Measurements from ENCODE around the gene SPDYE3. TPM values are rescaled to one million over a fixed set of nuclear protein-coding genes. Genes with fewer than 3 reads are reported as not detected.
"Not testable (repeated sequence)": the region's sequence is repeated elsewhere in the genome, so short reads cannot be mapped to it uniquely, and the experiment has no call there.

The SPDYE3 gene, protein sequence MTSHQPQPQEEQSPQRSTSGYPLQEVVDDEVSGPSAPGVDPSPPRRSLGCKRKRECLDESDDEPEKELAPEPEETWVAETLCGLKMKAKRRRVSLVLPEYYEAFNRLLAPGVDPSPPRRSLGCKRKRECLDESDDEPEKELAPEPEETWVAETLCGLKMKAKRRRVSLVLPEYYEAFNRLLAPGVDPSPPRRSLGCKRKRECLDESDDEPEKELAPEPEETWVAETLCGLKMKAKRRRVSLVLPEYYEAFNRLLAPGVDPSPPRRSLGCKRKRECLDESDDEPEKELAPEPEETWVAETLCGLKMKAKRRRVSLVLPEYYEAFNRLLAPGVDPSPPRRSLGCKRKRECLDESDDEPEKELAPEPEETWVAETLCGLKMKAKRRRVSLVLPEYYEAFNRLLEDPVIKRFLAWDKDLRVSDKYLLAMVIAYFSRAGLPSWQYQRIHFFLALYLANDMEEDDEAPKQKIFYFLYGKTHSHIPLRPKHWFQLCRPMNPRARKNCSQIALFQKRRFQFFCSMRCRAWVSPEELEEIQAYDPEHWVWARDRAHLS
- total RNA-seq, result not detected in 2 replicates
- long read RNA-seq, partial matches to known transcripts, result 0 of 1 reads
- long read RNA-seq, other reads (novel, unspliced or antisense), result 1 of 1 reads

DNA sequence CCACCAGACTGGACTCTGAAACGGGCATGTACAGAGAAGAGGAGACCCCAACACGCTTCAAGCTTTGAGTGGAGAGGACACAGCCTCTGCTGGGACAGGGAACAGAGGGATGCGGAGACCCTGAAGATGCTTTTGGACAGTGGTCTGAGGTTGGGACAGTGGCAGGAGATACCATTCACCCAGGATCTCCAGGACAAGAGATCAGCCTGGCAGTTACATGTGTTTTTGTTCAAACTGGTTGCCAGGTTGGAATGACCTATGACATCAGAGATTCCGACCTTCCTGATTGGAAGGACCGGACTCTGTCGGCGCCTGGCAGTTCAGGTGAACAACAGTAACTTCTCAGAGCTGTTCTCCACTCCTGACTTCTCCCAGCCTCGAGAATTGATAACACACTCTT, at the start of gene SPDYE3:
TSS of gene SPDYE3 (plus strand) at position 301 of the 400 bp plus-strand sequence. CDS start 184 bp downstream, outside the sequence.
- not testable (repeated sequence) for H3K4me1 Mint-ChIP-seq (ENCODE audit: unreplicated experiment); H3K36me3 Mint-ChIP-seq (ENCODE audit: unreplicated experiment); H3K27ac Mint-ChIP-seq (ENCODE audit: unreplicated experiment); DNase-seq (ENCODE audit: extremely low spot score, unreplicated experiment); H3K27me3 Mint-ChIP-seq (ENCODE audit: unreplicated experiment); H3K9me3 Mint-ChIP-seq (ENCODE audit: unreplicated experiment); H3K4me3 Mint-ChIP-seq (ENCODE audit: unreplicated experiment)

DNA sequence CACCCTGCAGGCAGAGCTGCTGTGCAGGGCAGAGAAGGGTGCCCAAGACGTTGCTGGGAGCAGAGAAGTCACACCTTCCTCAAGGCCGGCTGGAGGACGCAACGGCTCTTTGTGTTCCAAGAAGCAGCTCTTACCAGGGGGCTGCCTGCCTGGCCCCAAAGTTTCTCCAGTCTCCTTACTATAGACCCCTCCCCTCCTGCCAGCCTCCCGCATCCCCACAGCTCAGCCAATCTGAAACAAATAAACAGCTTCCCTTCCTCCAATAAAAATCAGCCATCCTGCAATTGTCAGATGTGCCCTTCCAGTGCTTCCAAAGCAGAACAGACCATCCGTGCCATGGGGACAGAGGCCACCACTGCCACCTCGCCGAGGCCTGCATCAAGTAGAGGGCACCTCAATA, 47.5 kb upstream of the SPDYE3 start:
- not testable (repeated sequence) for H3K36me3 Mint-ChIP-seq (ENCODE audit: unreplicated experiment); H3K27me3 Mint-ChIP-seq (ENCODE audit: unreplicated experiment); H3K4me3 Mint-ChIP-seq (ENCODE audit: unreplicated experiment); H3K4me1 Mint-ChIP-seq (ENCODE audit: unreplicated experiment); DNase-seq (ENCODE audit: extremely low spot score, unreplicated experiment); H3K27ac Mint-ChIP-seq (ENCODE audit: unreplicated experiment); H3K9me3 Mint-ChIP-seq (ENCODE audit: unreplicated experiment)

DNA sequence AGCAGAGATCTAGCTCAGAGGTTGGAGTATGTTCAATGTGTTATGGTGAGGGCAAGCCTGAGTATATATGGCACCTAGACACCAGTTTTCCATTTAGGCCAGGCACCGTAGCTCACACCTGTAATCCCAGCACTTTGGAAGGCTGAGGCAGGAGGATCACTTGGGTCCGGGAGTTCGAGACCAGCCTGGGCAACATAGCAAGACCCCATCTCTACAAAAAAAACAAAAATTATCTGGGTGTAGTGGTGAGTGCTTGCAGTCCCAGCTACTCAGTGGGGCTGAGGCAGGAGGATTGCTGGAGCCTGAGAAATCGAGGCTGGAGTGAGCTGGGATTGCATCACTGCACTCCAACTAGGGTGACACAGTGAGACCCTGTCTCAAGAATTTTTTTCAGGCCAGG, 44.6 kb upstream of the SPDYE3 start:
- H3K4me3 Mint-ChIP-seq (ENCODE audit: unreplicated experiment); DNase-seq (ENCODE audit: extremely low spot score, unreplicated experiment); H3K27ac Mint-ChIP-seq (ENCODE audit: unreplicated experiment); H3K36me3 Mint-ChIP-seq (ENCODE audit: unreplicated experiment); H3K27me3 Mint-ChIP-seq (ENCODE audit: unreplicated experiment); H3K9me3 Mint-ChIP-seq (ENCODE audit: unreplicated experiment): not testable (repeated sequence)
- H3K4me1 Mint-ChIP-seq (ENCODE audit: unreplicated experiment), result peaks cover 14% of the 10 kb centered on the region

DNA sequence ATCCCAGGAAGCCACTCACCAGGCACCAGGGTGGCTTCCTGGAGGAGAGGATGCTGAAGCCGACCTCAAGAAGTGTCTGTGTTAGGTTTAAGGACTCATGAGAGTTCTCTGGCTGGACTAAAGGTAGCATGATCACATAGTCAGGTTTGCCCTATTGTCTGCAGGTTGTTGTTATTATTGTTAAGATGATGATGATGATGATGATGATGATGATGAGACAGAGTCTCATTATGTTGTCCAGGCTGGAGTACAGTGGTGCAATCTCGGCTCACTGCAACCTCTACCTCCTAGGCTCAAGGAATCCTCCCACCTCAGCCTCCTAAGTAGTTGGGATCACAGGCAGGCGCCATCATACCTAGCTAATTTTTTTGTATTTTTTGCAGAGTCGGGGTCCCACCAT, 43.3 kb upstream of the SPDYE3 start:
- H3K36me3 Mint-ChIP-seq (ENCODE audit: unreplicated experiment); H3K4me3 Mint-ChIP-seq (ENCODE audit: unreplicated experiment); H3K9me3 Mint-ChIP-seq (ENCODE audit: unreplicated experiment); DNase-seq (ENCODE audit: extremely low spot score, unreplicated experiment); H3K27me3 Mint-ChIP-seq (ENCODE audit: unreplicated experiment); H3K27ac Mint-ChIP-seq (ENCODE audit: unreplicated experiment): not testable (repeated sequence)
- H3K4me1 Mint-ChIP-seq (ENCODE audit: unreplicated experiment), result peaks cover 16% of the 10 kb centered on the region

DNA sequence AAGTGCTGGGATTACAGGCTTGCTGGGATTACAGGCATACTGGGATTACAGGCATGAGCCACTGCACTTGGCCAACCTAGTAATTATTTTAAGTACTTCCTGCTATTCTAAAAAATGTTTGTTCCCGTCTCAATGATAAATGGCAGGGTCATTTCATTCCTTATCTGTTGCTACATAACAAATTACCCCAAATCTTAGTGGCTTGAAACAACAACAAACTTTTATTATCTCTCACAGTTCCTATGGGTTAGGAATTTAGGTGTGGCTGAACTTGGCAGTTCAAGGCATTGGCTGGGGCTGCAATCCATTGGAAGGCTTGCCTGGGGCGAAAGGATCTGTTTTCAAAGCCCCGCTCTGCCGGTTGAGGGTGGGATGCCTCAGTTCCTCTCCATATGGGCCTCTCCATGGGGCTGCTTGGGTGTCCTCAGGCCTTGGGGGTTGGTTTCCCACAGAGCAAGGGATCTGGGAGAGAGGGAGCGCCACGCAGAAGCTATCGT, 42.8 kb upstream of the SPDYE3 start:
- not testable (repeated sequence) for H3K27me3 Mint-ChIP-seq (ENCODE audit: unreplicated experiment); H3K9me3 Mint-ChIP-seq (ENCODE audit: unreplicated experiment); DNase-seq (ENCODE audit: extremely low spot score, unreplicated experiment); H3K4me3 Mint-ChIP-seq (ENCODE audit: unreplicated experiment); H3K36me3 Mint-ChIP-seq (ENCODE audit: unreplicated experiment); H3K27ac Mint-ChIP-seq (ENCODE audit: unreplicated experiment)
- H3K4me1 Mint-ChIP-seq (ENCODE audit: unreplicated experiment), result peaks cover 18% of the 10 kb centered on the region

DNA sequence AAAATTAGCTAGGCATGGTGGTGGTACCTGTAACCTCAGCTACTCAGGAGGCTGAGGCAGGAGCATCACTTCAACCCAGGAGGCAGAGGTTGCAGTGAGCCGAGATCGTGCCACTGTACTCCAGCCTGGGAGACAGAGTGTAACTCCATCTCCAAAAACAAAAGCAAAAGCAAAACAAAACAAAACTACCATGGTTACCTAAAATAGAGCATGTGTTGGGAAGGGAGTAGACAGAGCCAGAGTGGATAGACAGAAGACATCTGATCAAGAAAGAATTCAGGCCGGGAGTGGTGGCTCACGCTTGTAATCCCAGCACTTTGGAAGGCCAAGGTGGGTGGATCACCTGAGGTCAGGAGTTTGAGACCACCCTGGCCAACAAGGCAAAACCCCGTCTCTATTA, 41.7 kb upstream of the SPDYE3 start:
- not testable (repeated sequence) for H3K36me3 Mint-ChIP-seq (ENCODE audit: unreplicated experiment); DNase-seq (ENCODE audit: extremely low spot score, unreplicated experiment); H3K27ac Mint-ChIP-seq (ENCODE audit: unreplicated experiment); H3K4me3 Mint-ChIP-seq (ENCODE audit: unreplicated experiment); H3K9me3 Mint-ChIP-seq (ENCODE audit: unreplicated experiment); H3K27me3 Mint-ChIP-seq (ENCODE audit: unreplicated experiment)
- H3K4me1 Mint-ChIP-seq (ENCODE audit: unreplicated experiment), result peaks cover 26% of the 10 kb centered on the region

DNA sequence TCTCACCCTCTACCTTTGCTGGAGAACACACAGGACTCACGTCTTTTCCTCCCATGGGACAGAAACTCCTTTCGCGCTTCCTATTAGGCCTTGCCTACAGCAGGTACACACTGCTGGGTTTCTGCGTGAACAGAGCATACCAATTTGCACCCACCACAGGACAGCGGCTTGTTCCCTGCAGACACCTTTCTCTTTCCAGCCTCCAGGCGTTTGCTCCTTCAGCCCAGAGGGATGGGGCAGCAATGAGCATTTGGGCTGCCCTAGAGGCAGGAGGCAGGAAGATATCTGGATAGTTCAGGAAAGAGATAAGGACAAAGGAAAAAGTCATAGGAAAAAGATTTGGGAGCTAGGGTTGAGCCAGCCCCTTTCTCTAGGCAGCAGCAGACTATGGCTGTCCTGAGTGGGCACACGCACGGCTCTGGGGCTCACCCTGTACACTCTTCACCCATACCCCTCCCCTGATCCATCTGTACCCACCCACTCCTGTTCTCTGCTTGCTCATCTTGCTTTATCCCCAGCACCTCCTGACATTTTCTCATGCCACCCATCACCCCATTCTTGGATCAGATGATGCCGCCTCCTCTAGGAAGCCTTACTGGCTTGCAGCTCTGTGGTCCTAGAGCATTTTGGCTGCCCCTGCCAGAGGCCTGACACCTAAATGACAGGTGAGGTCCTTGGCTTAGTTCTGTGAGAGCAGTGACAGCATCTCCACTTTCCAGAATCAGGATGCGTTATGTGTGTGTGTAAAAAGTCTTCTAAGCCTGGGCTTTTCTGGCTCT, 40.7 kb upstream of the SPDYE3 start:
- peaks cover 31% of the 10 kb centered on the region for H3K4me1 Mint-ChIP-seq (ENCODE audit: unreplicated experiment)
- H3K27ac Mint-ChIP-seq (ENCODE audit: unreplicated experiment), result no peak overlapping the region
- TF ChIP-seq, protein P1, sequence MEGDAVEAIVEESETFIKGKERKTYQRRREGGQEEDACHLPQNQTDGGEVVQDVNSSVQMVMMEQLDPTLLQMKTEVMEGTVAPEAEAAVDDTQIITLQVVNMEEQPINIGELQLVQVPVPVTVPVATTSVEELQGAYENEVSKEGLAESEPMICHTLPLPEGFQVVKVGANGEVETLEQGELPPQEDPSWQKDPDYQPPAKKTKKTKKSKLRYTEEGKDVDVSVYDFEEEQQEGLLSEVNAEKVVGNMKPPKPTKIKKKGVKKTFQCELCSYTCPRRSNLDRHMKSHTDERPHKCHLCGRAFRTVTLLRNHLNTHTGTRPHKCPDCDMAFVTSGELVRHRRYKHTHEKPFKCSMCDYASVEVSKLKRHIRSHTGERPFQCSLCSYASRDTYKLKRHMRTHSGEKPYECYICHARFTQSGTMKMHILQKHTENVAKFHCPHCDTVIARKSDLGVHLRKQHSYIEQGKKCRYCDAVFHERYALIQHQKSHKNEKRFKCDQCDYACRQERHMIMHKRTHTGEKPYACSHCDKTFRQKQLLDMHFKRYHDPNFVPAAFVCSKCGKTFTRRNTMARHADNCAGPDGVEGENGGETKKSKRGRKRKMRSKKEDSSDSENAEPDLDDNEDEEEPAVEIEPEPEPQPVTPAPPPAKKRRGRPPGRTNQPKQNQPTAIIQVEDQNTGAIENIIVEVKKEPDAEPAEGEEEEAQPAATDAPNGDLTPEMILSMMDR (IDR thresholded peaks at IDR 0.05), result no peak
- no peak for DNase-seq (ENCODE audit: extremely low spot score, unreplicated experiment)
- H3K27me3 Mint-ChIP-seq (ENCODE audit: unreplicated experiment), result no peaks in the 10 kb centered on the region
- no peaks in the 10 kb centered on the region for H3K9me3 Mint-ChIP-seq (ENCODE audit: unreplicated experiment)
- peaks cover 6% of the 10 kb centered on the region for H3K36me3 Mint-ChIP-seq (ENCODE audit: unreplicated experiment)
- H3K4me3 Mint-ChIP-seq (ENCODE audit: unreplicated experiment), result no peak overlapping the region
